Activated CD4-positive, alpha-beta T cell treated with anti-CD3 and anti-CD28 coated beads for 36 hours (primary cell): ENCODE results near the gene HABP2. TPM values are rescaled to one million over a fixed set of nuclear protein-coding genes. Genes with fewer than 3 reads are reported as not detected.
A peak's percentile ranks its signal among the peaks of the same experiment; 100 is the strongest.

Experiments
- ATAC-seq: fragments of 200-7000 bp; cut with Tn5 transposase; one replicate; pipeline ENCODE4 v1.10.0; 2021; ENCODE audit warnings: mild to moderate bottlenecking, moderate library complexity
- CTCF ChIA-PET: fragments of 350-600 bp; sonication (Branson Sonifier 250); formaldehyde crosslinking; loops from one replicate; lab custom pipeline; 2021; ENCODE audit warnings: antibody characterized with exemption; lab: Charles Lee
- POLR2A ChIA-PET: fragments of 350-600 bp; sonication (Branson Sonifier 250); formaldehyde crosslinking; loops from one replicate; lab custom pipeline; 2021; ENCODE audit warnings: antibody characterized with exemption, inconsistent platforms; lab: Charles Lee
- DNase-seq: peaks from one replicate; pipeline ENCODE4 v3.0.0-alpha.2; 2020
- H3K27ac Mint-ChIP-seq: one replicate; pipeline ENCODE4 v1.8.0; 2021; ENCODE audit warnings: mixed read lengths
- H3K27me3 Mint-ChIP-seq: one replicate; pipeline ENCODE4 v1.8.0; 2021; ENCODE audit warnings: mixed read lengths
- H3K36me3 Mint-ChIP-seq: one replicate; pipeline ENCODE4 v1.8.0; 2021; ENCODE audit warnings: low read depth, mixed read lengths
- H3K4me1 Mint-ChIP-seq: one replicate; pipeline ENCODE4 v1.8.0; 2021; ENCODE audit warnings: mixed read lengths
- H3K4me3 Mint-ChIP-seq: one replicate; pipeline ENCODE4 v1.8.0; 2021; ENCODE audit warnings: mild to moderate bottlenecking, moderate library complexity, mixed read lengths
- H3K9me3 Mint-ChIP-seq: one replicate; pipeline ENCODE4 v1.8.0; 2021; ENCODE audit warnings: low read depth, mixed read lengths
- intact Hi-C, 2 experiments: fragments of 100-400 bp; cut with DNase I in 1 of 2; cut with micrococcal nuclease in 1 of 2; formaldehyde crosslinking; loops; one replicate each; pipeline versions ENCODE4 v1.14.2 to v1.15.1; 2022 to 2024; cut with DNase I, micrococcal nuclease
- total RNA-seq, 2 experiments: library from RNA; stranded (reverse); gene quantifications; one replicate each; pipeline ENCODE4 v1.2.3, GENCODE V29; 2021

HABP2 gene
- total RNA-seq, 2 experiments from 2014 or later: not detected

DNA sequence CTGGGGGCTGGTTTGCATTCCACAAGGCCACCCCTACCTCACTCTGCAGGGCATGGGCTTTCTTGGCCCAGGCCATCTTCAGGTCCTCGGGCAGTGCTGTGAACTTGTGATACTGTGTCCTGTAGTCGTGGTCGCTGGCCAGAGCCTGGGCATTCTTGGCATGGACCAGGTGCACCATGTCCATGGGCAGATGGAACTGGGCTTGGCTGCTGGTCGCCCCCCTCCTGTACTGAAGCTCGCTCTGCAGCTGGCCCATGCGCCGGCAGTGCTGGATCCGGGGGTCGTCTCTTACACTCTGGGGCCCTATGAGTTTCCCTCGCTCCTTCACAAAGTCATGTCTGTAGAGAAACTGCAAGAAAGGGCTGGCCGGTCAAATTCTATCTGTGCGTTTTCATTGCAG, 51.7 kb downstream of the HABP2 start:
- Mint-ChIP-seq H3K36me3 (no peaks in the 10 kb centered on the region), H3K4me3 (no peak overlapping the region), H3K9me3 (no peaks in the 10 kb centered on the region), H3K27ac (no peak overlapping the region), H3K4me1 (no peaks in the 10 kb centered on the region), H3K27me3 (peaks cover 3% of the 10 kb centered on the region)
- DNase-seq: no peak
- intact Hi-C loops: no loop called here
- no peak for ATAC-seq
- ChIA-PET CTCF (no interaction called here), POLR2A (no interaction called here)

GRCh38 chr10:113605268-113605978, 52.6 kb downstream of the HABP2 start:
- Mint-ChIP-seq H3K9me3 (no peaks in the 10 kb centered on the region), H3K4me1 (no peaks in the 10 kb centered on the region), H3K27ac (no peak overlapping the region), H3K36me3 (no peaks in the 10 kb centered on the region), H3K4me3 (no peak overlapping the region), H3K27me3 (peaks cover 4% of the 10 kb centered on the region)
- ATAC-seq: no peak
- no peak for DNase-seq
- ChIA-PET CTCF (no interaction called here), POLR2A (no interaction called here)
- intact Hi-C loops: no loop called here

DNA sequence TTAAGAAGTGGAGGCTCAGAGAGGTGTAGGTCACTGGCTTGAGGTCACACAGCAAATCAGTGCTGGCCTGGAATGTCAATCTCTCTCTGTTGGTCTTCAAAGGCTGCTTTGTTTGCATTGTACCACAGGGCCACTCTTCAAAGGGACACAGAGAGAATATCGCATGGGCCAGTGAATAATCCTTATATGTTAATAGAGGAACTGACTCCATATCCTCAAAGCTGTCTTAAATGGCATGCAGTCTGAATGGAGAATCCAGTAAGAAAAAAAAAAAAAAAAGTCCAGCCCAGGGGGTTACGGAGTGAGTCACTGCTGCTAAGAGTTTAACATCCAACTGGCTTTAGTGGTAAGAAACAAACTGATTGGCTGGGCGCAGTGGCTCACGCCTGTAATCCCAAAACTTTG, 56.9 kb downstream of the HABP2 start:
- intact Hi-C loops: no loop called here
- ATAC-seq (no peak), DNase-seq (no peak)
- Mint-ChIP-seq H3K36me3 (no peaks in the 10 kb centered on the region), H3K9me3 (no peaks in the 10 kb centered on the region), H3K27me3 (peaks cover 14% of the 10 kb centered on the region), H3K4me3 (no peak overlapping the region), H3K4me1 (no peaks in the 10 kb centered on the region), H3K27ac (no peak overlapping the region)
- ChIA-PET POLR2A (no interaction called here), CTCF (no interaction called here)

DNA sequence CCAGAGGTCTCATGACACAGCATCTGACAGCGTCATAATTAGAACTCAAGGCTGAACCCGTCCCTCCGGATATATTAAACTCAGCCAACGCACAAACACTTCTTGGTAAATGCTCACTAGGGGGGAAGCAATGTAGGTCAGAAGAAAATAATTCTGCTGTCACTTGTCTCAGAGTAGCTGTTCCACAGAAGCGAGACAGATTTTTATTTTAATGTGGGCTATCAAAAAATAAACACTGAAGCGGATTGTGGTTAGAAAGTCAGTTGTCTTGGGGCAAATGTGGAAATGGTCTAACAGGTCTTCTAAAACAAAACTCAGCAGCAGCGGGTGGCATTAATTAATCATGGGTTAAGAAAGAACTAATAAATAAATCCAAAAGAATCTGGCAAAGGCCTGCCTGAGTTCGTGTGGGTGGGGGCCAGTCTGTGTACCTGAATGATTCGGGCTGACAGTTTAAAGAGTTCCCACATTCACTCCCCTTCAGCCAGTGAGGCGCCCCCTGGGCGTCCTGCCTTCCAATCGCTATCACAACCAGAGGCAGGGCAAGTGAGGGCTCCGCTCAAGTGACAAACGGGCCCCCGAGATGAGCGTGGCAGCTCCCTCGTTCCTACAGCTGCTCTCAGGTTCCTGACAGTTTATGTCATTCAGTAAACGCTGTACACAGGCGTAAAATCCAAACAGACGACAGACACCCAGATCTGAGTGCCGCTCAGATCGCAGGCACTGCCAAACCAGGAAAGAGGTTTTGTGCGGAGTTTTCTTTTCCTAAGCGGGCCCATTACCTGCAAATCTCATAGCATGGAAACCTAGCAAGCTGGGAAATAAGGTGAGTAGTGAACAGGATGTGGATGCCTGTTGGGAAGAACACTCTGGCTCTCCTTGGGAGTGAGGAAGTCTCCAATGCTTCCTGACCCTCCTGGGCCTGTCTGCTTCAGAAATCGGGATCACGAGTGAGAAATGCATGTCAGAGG, 58.1 kb downstream of the HABP2 start:
- peaks cover 16% of the 10 kb centered on the region for H3K27me3 Mint-ChIP-seq
- no peak overlapping the region for H3K27ac Mint-ChIP-seq
- H3K36me3 Mint-ChIP-seq: no peaks in the 10 kb centered on the region
- POLR2A ChIA-PET: no interaction called here
- intact Hi-C loops: no loop called here
- ATAC-seq (no peak), DNase-seq (no peak)
- CTCF ChIA-PET: interaction anchor here (0.7 kb wide), 1 partner anchor 95 kb away, joined by 4 read pairs; no protein-coding TSS in a partner anchor
- H3K9me3 Mint-ChIP-seq: no peaks in the 10 kb centered on the region
- H3K4me3 Mint-ChIP-seq: no peak overlapping the region
- H3K4me1 Mint-ChIP-seq: no peaks in the 10 kb centered on the region

- Mint-ChIP-seq H3K4me1 (no peaks in the 10 kb centered on the region), H3K9me3 (no peaks in the 10 kb centered on the region), H3K27me3 (peaks cover 24% of the 10 kb centered on the region), H3K27ac (no peak overlapping the region), H3K4me3 (no peak overlapping the region), H3K36me3 (no peaks in the 10 kb centered on the region)
- DNase-seq (no peak), ATAC-seq (no peak)
- ChIA-PET POLR2A (no interaction called here), CTCF (no interaction called here)
- intact Hi-C loops: no loop called here
Observed at GRCh38 chr10:113612154-113612553, 59.3 kb downstream of the HABP2 start.

DNA sequence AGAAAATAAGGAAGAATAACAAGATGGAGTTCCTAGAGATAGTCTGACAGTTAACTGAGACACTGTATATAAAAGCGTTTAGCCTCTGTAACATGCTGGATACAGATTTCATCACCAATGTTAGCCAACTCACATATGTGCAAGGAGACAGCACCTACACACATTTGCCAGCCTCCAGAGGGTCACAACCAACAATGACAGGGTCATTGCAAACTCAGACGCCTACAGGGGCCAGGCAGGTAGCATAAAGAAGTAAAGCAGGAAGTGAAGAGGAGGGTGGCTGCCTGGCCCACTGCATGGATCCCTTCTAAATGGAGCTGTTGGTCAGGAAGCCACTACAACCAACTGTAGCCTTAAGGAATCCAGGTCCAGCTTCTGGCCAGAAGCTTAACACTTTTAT, 60.6 kb downstream of the HABP2 start:
- Mint-ChIP-seq H3K9me3 (no peaks in the 10 kb centered on the region), H3K4me3 (no peak overlapping the region), H3K27ac (no peak overlapping the region), H3K27me3 (peaks cover 29% of the 10 kb centered on the region), H3K4me1 (no peaks in the 10 kb centered on the region), H3K36me3 (no peaks in the 10 kb centered on the region)
- intact Hi-C loops: no loop called here
- ChIA-PET POLR2A (no interaction called here), CTCF (interaction anchor here (0.6 kb wide), 1 partner anchor 1059 kb away, joined by 3 read pairs; no protein-coding TSS in a partner anchor)
- DNase-seq (no peak), ATAC-seq (no peak)

GRCh38 chr10:113613977-113614690, 61.3 kb downstream of the HABP2 start:
- intact Hi-C loops: no loop called here
- no peaks in the 10 kb centered on the region for H3K4me1 Mint-ChIP-seq
- H3K27ac Mint-ChIP-seq: no peak overlapping the region
- H3K27me3 Mint-ChIP-seq: peaks cover 29% of the 10 kb centered on the region
- ChIA-PET CTCF (no interaction called here), POLR2A (no interaction called here)
- H3K36me3 Mint-ChIP-seq: no peaks in the 10 kb centered on the region
- no peak for DNase-seq
- H3K9me3 Mint-ChIP-seq: no peaks in the 10 kb centered on the region
- no peak overlapping the region for H3K4me3 Mint-ChIP-seq
- no peak for ATAC-seq

- Mint-ChIP-seq H3K27ac (no peak overlapping the region), H3K9me3 (no peaks in the 10 kb centered on the region), H3K4me1 (no peaks in the 10 kb centered on the region), H3K27me3 (peaks cover 26% of the 10 kb centered on the region), H3K4me3 (no peak overlapping the region), H3K36me3 (no peaks in the 10 kb centered on the region)
- intact Hi-C loops: no loop called here
- peak; percentile 9 for DNase-seq
- ChIA-PET POLR2A (interaction anchor here (0.6 kb wide), 1 partner anchor 8 kb away, joined by 3 read pairs; no protein-coding TSS in a partner anchor), CTCF (interaction anchor here (0.8 to 1.5 kb wide), 2 partner anchors 12 to 241 kb away, joined by 3 read pairs; no protein-coding TSS in a partner anchor)
- ATAC-seq: no peak
Observed at GRCh38 chr10:113616244-113617074, 63.6 kb downstream of the HABP2 start.

- H3K4me3 Mint-ChIP-seq: no peak overlapping the region
- H3K27ac Mint-ChIP-seq: no peak overlapping the region
- peaks cover 26% of the 10 kb centered on the region for H3K27me3 Mint-ChIP-seq
- H3K9me3 Mint-ChIP-seq: no peaks in the 10 kb centered on the region
- no peak for DNase-seq
- no peak for ATAC-seq
- H3K36me3 Mint-ChIP-seq: no peaks in the 10 kb centered on the region
- CTCF ChIA-PET: interaction anchor here (0.8 to 1.5 kb wide), 2 partner anchors 12 to 240 kb away, joined by 3 read pairs; no protein-coding TSS in a partner anchor
- intact Hi-C loops: no loop called here
- POLR2A ChIA-PET: no interaction called here
- no peaks in the 10 kb centered on the region for H3K4me1 Mint-ChIP-seq
Observed at GRCh38 chr10:113617086-113617485, 64.2 kb downstream of the HABP2 start.

GRCh38 chr10:113618338-113618737, 65.5 kb downstream of the HABP2 start:
- ATAC-seq (no peak), DNase-seq (no peak)
- Mint-ChIP-seq H3K9me3 (no peaks in the 10 kb centered on the region), H3K27ac (no peak overlapping the region), H3K27me3 (peaks cover 24% of the 10 kb centered on the region), H3K4me3 (no peak overlapping the region), H3K36me3 (no peaks in the 10 kb centered on the region), H3K4me1 (no peaks in the 10 kb centered on the region)
- POLR2A ChIA-PET: no interaction called here
- CTCF ChIA-PET: interaction anchor here (0.7 kb wide), 1 partner anchor 614 kb away, joined by 3 read pairs; no protein-coding TSS in a partner anchor
- intact Hi-C loops: no loop called here
